Endothelial cell (in vitro differentiated cells): ENCODE data around the gene LIPG. TPM values are rescaled to one million over a fixed set of nuclear protein-coding genes. Genes with fewer than 3 reads are reported as not detected.
"Not testable (repeated sequence)": the region's sequence is repeated elsewhere in the genome, so short reads cannot be mapped to it uniquely, and the experiment has no call there.

ENCODE experiments used
- DNase-seq: peaks from one replicate; pipeline ENCODE4 v3.0.0; 2021; ENCODE audit warnings: low spot score
- H3K27ac Mint-ChIP-seq: one replicate; pipeline ENCODE4 v1.8.0; 2021; ENCODE audit warnings: mixed read lengths, inconsistent platforms; ENCODE audit not compliant: unreplicated experiment
- H3K27me3 Mint-ChIP-seq: one replicate; pipeline ENCODE4 v1.8.0; 2021; ENCODE audit warnings: mild to moderate bottlenecking, moderate library complexity, mixed read lengths, inconsistent platforms; ENCODE audit not compliant: unreplicated experiment
- H3K36me3 Mint-ChIP-seq: one replicate; pipeline ENCODE4 v1.8.0; 2021; ENCODE audit warnings: mild to moderate bottlenecking, low read depth, mixed read lengths, inconsistent platforms; ENCODE audit not compliant: unreplicated experiment
- H3K4me1 Mint-ChIP-seq: one replicate; pipeline ENCODE4 v1.8.0; 2021; ENCODE audit warnings: mild to moderate bottlenecking, mixed read lengths, inconsistent platforms; ENCODE audit not compliant: unreplicated experiment
- H3K4me3 Mint-ChIP-seq: one replicate; pipeline ENCODE4 v1.8.0; 2021; ENCODE audit warnings: mild to moderate bottlenecking, mixed read lengths, inconsistent platforms; ENCODE audit not compliant: unreplicated experiment
- H3K9me3 Mint-ChIP-seq: one replicate; pipeline ENCODE4 v1.8.0; 2021; ENCODE audit warnings: mixed read lengths, inconsistent platforms; ENCODE audit not compliant: unreplicated experiment
- total RNA-seq: library from RNA; stranded (reverse); fragmentation: NEBNext Ultra II Directional; extraction: Animal tissue kit (Norgen Biotek cat#: 25700); gene quantifications from one replicate; pipeline ENCODE4 v1.2.1, GENCODE V29; 2021; ENCODE audit not compliant: unreplicated experiment
- TF ChIP-seq, protein P1 (sequence below): fragments of 200-600 bp; sonication (generic); IDR thresholded peaks from one replicate; pipeline ENCODE4 v1.5.0; 2021; ENCODE audit warnings: antibody characterized with exemption; ENCODE audit not compliant: unreplicated experiment

Gene LIPG
- total RNA-seq, 1 donor from 2014 or later, result 19.6 TPM

DNA sequence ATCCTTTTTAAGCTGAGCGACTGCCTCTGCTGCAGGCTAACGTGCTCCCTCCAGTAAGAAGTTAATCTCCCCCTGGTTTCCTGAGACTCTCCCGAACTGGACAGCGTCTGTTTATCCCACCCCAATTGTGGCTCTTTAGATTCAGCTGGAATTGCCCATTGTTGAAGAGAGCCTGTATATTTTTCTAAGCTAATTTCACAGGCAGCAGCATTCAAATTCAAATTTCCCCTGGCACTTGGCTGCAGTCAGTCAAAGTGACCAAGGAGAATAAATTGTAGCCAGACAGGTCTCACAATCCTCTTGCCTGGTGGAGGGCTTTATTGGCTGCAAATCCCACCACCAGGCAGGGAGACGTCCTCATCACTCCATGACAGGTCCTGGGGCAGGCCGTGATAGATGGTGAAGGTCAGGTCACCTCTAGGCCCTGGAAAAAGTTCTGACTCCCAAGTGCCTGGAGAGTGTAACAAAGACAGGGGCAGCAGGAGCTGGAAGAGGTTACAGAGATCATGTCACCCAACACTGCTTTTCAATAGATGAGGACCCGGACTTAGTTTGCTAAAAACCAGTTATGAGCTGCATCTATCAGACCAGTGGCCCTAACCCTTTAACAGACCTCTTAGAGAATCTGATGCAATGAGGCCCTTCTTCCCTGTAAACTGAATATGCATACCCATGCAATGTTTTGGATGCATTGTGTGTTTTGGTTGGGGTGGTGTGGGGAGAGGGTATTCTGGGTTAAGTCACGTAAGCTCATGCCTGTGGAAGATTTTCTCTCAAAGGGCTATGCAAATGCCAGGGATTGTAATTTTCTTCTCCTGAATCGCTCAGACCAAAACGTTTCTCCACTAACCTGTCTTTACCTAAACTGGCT lies 42.5 kb upstream of the LIPG start:
- no peak overlapping the region for H3K4me3 Mint-ChIP-seq
- no peak overlapping the region for H3K27ac Mint-ChIP-seq
- DNase-seq, result no peak
- peaks cover 32% of the 10 kb centered on the region for H3K4me1 Mint-ChIP-seq
- TF ChIP-seq, protein P1, sequence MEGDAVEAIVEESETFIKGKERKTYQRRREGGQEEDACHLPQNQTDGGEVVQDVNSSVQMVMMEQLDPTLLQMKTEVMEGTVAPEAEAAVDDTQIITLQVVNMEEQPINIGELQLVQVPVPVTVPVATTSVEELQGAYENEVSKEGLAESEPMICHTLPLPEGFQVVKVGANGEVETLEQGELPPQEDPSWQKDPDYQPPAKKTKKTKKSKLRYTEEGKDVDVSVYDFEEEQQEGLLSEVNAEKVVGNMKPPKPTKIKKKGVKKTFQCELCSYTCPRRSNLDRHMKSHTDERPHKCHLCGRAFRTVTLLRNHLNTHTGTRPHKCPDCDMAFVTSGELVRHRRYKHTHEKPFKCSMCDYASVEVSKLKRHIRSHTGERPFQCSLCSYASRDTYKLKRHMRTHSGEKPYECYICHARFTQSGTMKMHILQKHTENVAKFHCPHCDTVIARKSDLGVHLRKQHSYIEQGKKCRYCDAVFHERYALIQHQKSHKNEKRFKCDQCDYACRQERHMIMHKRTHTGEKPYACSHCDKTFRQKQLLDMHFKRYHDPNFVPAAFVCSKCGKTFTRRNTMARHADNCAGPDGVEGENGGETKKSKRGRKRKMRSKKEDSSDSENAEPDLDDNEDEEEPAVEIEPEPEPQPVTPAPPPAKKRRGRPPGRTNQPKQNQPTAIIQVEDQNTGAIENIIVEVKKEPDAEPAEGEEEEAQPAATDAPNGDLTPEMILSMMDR, result no peak
- peaks cover 4% of the 10 kb centered on the region for H3K27me3 Mint-ChIP-seq
- no peaks in the 10 kb centered on the region for H3K9me3 Mint-ChIP-seq
- no peaks in the 10 kb centered on the region for H3K36me3 Mint-ChIP-seq

DNA sequence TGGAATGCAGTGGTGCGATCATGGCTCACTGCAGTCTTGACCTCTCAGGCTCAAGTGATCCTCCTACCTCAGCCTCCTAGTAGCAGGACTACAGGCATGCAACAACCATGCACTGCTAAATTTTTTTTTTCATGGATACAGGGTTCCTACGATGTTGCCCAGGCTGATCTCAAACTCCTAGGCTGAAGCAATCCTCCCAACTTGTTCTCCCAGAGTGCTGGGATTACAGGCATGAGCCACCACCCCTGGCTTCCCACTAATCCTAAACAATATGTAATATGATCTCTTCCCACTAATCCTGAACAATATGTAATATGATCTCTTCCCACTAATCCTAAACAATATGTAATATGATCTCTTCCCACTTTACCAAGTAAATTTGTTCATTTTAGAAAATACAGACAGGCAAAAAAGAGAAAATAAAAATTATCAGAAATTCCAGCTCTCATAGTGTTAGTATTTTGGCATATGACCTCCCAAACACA lies 41.2 kb upstream of the LIPG start:
- DNase-seq, result no peak
- no peak overlapping the region for H3K4me3 Mint-ChIP-seq
- TF ChIP-seq, protein P1, result no peak
- no peak overlapping the region for H3K27ac Mint-ChIP-seq
- peaks cover 23% of the 10 kb centered on the region for H3K4me1 Mint-ChIP-seq
- no peaks in the 10 kb centered on the region for H3K9me3 Mint-ChIP-seq
- peaks cover 4% of the 10 kb centered on the region for H3K27me3 Mint-ChIP-seq
- H3K36me3 Mint-ChIP-seq, result no peaks in the 10 kb centered on the region

DNA sequence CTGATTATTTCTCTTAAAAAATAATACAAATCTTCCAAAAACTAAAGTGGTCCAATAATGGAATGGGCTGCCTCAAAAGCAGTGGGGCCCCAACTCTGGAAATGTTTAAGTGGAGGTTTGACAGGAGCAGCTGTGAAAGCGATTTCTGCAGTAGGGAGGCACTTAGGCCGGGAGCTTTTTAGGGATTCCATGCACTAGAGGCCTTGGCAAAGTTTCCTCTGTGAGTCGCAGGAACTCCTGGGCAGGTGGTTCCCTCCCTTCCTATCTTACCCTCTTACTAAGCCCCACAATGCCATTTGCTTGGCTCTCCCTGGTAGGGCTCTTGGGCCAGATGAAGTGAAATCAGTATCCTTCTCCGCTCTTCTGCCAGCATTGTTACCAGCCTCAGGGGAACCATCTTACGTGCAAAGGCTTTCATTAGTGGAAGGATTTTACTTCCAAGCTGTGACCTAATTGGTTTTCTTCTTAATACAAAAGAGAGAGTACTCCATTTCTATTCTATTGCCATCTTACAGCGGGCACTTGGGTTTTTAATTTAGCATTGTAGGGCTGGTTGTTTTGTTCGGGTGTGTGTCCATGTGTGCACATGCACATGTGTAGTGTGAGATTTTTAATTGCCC lies 40.5 kb upstream of the LIPG start:
- no peak for DNase-seq
- Mint-ChIP-seq H3K27me3 (peaks cover 4% of the 10 kb centered on the region), H3K9me3 (no peaks in the 10 kb centered on the region), H3K4me3 (no peak overlapping the region), H3K27ac (no peak overlapping the region), H3K4me1 (peaks cover 16% of the 10 kb centered on the region), H3K36me3 (no peaks in the 10 kb centered on the region)
- TF ChIP-seq, protein P1, result no peak

DNA sequence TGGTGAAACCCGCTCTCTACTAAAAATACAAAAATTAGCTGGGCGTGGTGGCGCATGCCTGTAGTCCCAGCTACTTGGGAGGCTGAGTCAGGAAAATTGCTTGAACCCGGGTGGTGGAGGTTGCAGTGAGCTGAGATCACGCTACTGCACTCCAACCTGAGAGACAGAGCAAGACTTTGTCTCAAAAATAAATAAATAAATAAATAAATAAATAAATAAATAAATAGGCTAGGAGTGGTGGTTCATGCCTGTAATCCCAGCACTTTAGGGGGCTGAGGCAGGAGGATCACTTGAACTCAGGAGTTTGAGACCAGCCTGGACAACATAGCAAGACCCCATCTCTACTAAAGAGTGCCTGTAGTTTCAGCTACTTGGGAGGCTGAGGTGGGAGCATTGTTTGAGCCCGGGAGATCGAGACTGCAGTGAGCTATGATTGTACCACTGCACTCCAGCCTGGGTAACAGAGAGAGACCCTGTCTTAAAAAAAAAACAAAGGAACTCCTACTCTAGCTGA lies 38.2 kb upstream of the LIPG start:
- H3K4me1 Mint-ChIP-seq, result peaks cover 13% of the 10 kb centered on the region
- H3K36me3 Mint-ChIP-seq, H3K4me3 Mint-ChIP-seq, H3K27ac Mint-ChIP-seq, H3K27me3 Mint-ChIP-seq, H3K9me3 Mint-ChIP-seq, DNase-seq: not testable (repeated sequence)

DNA sequence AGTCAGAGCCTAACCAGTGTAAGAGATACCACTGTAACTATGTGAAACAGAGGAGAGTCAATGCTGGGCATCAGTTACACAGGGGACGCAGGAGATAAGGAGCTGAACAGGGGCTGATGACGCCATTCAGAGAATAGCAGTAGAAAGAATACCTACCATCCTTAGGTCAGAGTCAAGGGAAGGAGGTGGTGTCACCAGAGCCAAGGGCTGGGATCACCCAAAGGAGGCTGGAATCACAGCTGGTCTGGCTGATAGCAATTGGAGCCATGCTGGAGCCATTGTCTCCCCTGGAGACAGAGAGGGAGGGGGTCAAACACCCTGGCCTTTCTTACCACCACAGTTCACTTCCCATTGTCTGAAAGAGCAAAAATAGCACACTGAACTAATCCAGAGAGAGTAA lies 37.5 kb upstream of the LIPG start:
- Mint-ChIP-seq H3K9me3 (no peaks in the 10 kb centered on the region), H3K36me3 (no peaks in the 10 kb centered on the region), H3K27me3 (peaks cover 1% of the 10 kb centered on the region), H3K4me1 (peaks cover 8% of the 10 kb centered on the region), H3K4me3 (no peak overlapping the region), H3K27ac (peak overlapping the region; percentile 50)
- TF ChIP-seq, protein P1, result no peak
- DNase-seq, result peak; percentile 11
